SIG-M5 treated with dmso at 0.1 percent for 504 hours (cell line): Measurements from ENCODE around the gene DISP3.

ENCODE experiments used
- DNase-seq: peaks from one replicate; lab custom pipeline; 2025; ENCODE audit not compliant: unreplicated experiment; lab: John Stamatoyannopoulos, UW

The DISP3 gene

DNA sequence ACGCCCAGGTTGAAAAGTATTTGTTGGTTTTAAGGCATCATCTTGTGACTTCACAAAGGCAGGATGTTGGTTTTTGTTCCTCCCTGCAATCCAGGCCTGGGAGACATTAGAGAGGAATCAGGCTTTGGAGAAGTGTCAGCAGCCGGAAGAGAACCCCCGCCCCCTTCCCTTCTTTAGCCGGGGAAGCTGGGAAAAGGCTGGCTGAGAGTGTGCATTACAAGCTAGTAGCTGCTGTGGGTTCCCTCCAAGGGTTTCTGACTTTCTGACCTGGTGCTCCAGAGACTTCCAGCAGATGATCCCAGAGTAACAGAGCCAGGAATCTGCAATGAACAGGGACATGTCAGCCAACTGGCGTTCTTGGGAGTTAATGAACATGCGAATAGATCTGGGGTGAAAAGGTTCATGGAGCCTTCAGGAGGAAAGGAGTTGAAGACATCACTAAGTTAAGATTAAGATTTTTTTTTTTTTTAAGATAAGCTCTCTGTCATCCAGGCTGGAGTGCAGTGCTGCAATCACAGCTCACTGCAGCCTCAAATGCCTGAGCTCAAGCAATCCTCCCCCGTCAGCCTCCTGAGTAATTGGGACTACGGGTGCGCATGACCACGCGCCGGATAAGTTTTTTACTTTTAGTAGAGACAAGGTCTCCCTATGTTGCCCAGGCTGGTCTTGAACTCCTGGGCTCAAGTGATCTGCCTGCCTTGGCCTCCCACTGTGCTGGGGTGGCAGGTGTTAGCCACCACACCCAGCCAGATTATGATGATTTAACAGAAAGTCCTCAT is 7.5 kb downstream of the DISP3 start:
- no peak for DNase-seq

DNA sequence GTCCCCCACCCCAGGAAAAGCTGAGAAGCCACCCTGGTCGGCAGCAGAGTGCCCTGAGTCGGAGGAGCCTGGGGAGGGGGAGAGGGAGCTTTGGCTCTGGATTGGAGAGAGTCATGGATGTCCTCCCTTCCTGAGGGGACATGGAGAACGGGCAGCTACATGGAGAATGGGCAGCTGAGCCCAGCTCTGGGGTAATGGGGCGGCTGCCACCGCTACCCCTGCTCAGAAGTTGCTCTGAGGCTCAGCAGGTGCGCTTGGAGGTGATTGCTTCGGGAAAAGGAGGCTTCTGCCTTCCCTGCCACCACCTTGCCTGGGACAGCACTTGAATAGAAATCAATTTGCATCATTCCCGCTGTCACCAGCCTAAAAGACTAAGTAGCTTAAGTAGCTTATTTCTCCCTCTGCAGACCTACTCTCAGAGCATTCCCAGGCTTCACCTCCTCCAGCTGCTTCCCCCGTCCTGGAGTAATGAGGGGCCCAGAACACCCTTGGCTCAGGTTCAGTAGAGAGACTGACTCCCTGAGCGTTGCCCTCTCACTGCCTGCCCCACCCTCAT is 8.3 kb downstream of the DISP3 start:
- no peak for DNase-seq

DNA sequence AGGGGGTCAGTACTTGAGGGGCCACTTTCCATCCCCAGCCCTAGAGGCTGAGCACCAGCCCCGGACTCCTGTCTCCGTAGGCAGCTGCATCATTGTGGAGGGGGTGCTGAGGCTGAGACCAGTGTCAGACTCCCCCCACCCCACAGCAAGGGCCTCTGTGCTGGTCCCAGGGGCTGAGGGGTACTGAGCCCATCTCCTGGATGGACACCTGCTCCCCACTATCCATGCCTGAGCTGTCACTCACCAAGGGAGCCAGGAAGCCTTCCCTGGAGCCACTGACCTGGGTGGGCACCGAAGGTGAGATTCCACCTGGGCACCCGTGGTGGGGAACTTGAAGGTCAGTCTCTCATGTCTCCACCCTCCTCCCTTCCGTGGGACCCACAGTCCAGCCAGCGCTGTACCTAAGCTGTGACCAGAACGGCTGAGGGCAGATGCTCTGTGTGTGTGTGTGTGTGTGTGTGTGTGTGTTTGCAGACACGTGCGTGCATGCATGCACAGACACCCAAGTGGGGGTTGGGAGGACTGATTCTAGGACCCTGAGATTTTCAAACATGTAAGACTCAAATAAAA is 9.3 kb downstream of the DISP3 start:
- no peak for DNase-seq

DNA sequence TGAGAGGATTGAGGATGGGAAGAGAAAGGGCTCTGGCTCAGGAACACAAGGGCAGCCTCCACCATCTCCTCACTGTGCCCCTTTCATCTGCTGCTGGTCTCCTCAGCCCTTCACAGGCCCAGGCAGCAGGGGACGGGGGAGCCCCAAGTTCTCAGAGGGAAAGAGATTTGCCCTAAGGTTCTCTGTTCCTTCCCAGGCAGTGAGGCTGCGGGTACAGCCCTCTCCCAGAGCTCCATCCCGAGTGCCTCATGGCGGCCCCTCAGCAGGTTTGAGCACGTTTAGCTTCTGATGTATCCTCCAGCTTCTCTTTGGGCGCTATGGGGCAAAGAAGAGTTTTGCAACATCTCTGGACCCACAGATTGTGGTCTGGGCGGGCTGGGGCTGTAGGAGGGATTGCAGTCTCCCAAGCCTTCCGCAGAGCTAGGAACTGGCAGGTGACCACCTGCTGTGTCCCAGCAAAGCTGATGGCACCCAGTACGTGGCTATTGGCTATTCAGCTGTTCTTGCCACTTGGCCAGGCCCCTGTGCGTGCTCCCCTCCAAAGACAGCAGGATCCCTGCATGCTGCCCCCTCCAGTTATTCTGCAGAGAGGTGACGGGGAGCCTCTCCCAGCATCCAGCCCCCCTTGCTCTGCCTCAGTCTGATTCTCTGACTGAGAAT is 10.1 kb downstream of the DISP3 start:
- DNase-seq = no peak

DNA sequence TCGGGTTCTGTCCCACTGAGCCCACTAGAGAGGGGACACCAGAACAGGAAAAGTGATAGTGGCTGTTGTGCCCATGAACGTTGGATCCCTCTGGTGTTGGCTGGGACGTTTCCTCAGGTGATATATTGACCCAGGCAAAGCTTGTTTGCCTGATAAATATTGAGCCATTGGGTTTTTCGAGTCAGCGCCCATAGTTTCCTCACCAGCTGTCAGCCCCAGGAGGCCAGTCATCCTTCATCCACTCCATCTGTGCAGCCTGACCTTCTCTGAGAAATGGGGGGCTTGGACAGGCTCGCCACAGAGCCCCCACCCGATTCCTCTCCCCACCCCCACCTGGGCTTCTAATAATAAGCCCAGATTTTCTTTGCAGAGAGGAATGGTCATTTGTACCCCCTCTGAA is 13.3 kb downstream of the DISP3 start:
- no peak for DNase-seq

DNA sequence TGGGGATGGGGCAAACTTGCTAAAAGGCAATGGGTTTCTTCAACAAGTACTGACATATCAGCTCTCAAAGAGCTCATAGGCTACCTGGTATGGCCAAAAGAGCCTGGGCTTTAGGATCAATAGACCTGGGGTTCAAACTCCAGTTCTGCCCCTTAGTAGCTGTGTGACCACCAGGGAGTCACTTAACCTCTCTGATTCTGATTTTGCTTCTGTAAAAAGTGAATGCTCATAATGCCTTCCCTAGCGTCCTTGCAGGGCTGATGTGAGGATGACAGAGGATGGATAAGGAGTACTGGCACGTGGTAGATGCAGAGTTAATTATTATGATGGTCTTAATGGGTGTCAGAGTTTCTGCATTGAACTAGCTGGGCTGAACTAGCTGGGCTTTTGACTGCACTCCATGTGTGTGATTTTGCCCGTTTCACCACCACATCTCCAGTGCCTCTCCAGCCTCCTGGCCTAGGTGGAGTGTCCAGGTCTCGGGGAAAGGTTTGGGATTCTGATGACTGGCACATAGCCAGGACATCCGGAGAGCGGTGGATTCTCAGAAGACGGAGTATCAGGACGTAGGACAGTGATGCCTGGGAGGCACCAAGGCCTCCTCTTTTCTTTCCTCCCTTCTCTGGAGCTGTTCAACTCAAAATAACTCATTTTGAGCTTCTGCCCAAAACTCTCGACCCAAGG is 15.2 kb downstream of the DISP3 start:
- DNase-seq = no peak

DNA sequence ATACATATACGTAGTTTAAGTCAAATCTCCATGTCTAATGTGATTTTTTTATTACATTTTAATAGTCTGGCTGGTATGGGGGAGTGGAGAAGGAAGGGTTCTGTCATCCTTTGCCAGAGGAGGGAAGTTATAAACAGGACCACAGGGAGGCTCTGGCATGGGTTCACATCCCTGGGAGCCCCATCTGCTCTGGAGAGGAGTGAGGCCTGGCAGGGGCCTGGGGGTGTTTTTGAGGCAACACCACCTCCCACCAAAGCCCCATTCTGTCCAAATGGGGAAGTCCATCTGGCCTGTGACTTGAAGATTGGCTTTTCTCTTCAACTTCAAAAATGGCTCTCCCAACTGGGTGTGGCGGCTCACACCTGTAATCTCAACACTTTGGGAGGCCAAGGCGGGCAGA is 15.8 kb downstream of the DISP3 start:
- DNase-seq = no peak

DNA sequence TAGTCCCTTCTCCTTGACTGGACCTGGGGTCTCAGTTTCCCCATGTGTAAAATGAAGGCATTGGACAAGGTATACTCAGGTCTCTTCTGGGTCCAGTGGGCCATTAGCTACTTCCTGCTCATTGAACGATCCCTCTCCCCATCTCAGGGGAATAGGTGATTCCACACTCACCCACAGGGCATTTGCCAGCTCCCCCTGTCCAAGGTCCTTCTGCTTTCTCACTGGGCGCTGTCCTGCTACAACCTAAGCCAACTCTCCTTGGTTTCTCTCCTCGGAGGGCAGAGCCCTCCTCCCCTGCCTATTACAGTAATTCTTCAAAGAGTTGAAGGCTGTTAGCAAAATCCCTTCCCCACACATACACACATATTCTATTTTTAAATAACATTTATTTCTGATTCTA is 16.6 kb downstream of the DISP3 start:
- DNase-seq = no peak

DNA sequence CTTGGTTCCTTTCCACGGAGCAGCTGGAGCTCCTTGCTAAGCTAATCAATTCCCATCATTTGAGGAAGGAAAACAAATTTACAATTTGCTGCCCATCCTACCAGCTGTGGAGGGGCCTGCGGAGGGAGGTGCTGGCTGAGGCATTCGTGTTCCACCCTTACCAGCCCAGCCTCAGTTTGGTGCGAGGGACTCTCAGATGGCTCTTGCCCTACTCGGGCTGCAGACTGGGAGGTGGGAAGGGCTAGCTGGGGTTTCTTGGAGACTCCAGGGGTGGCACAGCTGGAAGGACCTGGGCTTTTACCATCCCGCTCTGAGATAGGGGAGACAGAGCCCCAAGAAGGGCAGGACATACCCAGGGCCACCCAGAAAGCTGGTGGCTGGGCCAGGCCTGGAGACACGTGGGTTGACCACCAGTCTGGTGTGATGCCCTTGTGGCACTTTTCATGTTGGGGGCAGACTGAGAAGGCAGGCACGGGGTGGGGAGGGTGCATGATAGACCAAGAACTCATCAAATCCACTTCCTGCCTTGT is 17.7 kb downstream of the DISP3 start:
- DNase-seq = no peak

DNA sequence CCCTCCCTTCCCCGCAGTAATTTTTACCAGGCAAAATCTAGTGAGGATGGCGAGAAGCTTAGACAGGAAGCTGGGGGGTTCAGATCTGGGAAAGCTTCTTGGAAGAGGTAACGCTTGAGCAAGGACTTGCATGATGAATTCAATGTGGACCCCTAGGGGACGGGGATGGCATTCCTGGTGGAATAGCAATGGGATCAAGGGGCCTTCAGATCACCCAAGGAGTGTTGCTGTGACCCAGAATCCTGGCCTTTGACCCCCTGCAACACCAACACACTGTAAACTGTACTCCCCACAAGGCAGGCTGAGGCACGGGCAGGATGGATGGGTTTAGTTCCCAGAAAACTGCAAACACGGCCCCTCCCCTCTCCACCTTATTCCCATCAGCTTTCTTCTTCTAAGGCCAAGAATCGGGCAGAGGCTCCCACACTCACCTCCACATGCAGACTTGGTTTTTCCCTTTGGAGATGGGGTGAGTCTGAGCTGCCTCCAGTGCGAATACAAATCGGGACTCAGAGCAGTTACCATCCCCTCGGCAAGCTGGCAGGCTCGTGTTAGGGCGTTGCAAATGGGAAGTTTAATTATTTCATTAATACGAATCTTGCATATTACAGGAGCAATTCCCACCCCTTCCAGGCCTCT is 20.1 kb downstream of the DISP3 start:
- DNase-seq = no peak

DNA sequence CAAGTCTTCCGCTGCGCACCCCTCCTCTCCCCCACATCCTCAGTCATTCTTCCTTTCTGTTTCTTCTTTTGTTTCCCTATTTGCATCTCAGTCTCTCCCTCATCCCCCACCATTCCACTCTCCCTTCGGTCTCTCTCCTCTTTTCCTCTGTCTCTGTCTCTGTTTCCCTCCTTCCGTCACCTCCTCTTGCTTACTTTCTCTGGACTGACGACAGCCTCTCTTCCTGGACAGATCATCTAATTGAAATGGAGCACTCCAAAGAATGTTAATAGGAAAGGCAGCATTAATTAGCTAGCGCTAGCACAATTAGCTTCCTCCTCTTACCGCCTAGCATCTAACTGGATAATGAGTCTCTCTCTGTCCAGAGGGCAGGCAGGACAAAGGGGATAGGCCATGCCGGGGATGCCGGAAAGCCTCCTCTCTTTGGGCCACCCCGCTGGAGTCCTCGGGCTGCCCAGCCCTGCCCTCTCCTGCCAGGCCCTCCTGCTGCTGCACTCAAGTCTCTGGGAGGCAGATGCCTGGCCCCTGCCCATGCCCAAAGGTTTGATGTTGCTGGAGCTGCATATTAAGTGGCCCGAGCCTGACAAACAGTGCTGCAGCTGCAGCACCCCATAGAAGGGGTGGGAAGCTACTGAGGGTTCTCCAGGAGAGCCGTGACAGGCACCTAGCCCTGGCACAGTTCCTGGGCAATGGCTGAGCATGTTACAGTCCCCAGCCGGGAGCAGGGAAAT is 20.8 kb downstream of the DISP3 start:
- no peak for DNase-seq

DNA sequence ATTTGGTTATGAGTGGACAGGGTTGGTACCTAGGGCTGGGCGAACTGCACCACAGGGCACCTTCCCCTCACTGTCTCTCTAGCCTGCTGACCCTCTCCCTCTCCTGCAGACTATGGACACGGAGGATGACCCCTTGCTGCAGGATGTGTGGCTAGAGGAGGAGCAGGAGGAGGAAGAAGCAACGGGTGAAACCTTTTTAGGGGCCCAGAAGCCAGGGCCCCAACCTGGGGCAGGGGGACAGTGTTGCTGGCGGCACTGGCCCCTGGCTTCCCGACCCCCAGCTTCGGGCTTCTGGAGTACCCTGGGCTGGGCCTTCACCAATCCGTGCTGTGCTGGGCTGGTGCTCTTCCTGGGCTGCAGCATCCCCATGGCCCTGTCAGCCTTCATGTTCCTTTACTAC is 21.9 kb downstream of the DISP3 start:
- no peak for DNase-seq

DNA sequence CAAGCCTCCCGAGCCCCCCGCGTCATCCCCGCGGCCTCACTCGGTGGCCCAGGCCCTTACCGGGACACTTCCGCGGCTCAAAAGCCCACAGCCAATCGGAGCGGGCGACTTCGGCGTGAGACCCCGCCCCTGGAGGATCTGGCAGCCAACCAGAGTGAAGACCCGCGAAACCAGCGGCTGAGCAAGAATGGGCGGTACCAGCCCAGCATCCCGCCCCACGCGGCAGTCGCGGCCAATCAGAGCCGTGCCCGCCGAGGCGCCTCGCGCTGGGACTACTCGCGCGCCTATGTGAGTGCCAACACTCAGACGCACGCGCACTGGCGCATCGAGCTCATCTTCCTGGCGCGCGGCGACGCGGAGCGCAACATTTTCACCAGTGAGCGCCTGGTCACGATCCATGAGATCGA is 22.5 kb downstream of the DISP3 start:
- DNase-seq = no peak

DNA sequence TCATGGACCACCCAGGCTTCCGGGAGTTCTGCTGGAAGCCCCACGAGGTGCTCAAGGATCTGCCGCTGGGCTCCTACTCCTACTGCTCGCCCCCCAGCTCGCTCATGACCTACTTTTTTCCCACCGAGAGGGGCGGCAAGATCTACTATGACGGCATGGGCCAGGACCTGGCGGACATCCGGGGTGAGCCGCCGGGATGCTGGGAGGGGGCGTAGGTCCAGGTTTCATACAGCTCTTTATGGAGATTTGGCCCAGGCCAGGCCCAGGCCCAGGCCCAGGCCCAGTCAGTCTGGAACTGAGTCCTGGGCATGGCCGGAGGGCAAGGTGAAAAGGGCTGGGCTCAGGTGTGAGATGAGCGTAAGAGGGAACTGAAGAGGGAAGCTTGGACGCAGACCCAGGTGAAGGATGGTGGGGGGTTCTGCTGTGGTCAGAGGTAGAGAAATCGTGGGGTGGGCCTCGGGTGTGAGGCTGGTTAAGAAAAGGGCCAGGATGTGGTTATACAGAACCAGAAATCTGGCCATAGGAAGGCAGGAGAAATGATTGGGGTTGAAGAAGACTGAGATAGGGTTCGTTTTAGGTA is 23.0 kb downstream of the DISP3 start:
- no peak for DNase-seq

DNA sequence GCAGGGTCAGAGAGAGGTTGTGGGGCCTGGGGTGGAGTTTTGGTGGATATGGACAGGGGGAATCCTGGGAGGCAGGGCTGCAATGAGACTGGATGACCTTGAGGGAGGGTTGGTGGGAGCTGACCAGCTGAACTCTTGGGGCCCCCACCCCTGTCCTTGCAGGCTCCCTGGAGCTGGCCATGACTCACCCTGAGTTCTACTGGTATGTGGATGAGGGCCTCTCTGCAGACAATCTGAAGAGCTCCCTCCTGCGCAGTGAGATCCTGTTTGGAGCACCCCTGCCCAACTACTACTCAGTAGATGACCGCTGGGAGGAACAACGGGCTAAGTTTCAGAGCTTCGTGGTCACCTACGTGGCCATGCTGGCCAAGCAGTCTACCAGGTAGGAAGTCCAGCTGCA is 23.6 kb downstream of the DISP3 start:
- DNase-seq = no peak

DNA sequence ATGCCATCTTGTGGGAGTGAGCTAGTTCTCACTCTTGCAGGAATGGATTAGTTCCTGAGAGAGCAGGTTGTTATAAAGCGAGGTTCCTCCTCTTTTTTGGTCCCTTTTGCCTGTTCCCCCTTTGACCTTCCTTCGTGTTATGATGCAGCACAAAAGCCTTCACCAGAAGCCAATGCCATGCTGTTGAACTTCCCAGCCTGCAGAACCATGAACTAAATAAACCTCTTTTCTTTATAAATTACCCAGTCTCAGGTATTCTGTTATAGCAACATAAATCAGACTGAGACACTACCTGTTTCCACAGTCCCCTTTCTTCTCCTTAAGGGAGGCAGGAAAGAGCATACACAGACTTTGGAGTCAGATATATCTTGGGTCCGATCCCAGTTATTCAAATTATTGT is 25.6 kb downstream of the DISP3 start:
- no peak for DNase-seq

DNA sequence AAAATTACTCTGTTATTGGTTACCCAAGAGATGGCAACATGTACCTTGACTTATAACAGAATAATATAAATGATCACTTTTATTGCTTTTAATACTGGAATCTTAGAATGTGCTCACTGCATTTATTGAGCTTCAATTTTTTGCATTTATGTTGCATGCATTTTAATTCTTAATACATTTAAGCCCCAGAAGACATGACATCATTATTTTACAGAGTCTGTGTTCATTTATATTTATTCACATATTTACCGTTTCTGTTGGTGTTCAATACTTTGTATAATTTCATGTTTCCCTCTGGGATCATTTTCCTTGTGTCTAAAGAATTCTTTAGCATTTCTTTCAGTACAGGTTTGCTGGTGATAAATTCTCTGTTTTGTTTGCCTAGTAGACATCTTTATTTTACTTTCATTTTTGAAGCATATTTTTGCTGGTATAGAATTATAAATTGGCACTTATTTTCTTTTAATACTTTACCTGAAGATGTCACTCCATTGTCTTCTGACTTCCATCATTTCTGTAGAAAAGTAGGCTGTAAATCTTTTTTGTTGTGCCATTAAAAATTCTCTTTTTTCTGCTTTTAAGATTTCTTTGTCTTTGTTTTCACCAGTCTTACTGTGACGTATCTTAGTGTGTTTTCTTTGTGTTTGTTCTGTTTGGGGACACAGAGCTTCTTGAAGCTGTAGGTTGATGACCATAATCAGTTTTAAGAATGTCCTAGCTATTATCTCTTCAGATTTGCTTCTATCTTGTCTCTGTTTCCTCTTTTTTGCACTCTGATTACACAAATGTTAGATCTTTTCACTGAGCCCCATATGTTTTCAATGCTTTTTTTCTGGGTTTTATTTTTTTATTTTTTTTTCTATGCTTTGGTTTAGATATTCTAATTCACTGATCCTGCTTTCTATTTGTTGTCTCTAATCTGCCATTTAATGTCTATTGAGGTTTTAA is 26.9 kb downstream of the DISP3 start:
- no peak for DNase-seq

DNA sequence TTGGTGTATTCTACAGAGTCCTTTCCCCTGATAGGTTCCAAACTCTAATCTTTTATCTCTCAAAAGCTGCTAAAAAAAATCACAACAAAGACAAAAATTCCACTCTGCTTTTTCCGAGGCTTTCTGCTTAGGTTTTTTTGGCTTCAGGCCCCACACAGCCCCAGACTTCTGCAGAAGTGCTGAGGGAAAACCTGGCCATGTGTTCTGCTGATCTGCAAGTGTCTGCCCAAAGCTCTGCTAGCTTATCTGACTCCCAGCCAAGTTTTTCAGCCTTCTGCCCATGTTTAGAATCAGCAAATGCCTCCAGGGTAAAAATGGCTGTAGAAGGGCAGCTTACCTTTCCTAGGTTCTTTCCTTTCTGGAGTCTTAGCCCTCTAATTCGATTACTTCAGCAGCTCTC is 28.4 kb downstream of the DISP3 start:
- DNase-seq = no peak

DNA sequence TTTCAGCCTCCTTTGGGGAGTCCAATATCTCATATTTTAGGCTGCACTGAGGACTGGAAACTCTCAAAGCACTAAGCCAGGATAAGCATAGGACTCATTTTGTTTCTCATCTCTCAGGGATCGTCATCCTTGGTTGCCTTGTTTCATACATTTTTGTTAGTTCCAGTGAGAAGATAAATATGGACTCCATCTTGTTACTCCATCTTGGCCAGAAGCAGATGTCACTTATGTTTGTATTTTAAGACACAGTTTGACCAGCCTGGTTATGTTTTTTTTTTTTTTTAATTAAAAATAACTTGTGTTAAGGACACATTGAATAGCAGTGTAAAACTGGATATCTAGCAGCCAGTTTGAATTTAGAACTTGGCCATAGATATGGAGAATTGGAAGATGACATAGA is 34.7 kb downstream of the DISP3 start:
- DNase-seq = no peak
